CD4-positive, alpha-beta T cell (primary cell): ENCODE data around the gene TEAD4. TPM values are rescaled to one million over a fixed set of nuclear protein-coding genes. Genes with fewer than 3 reads are reported as not detected.
A peak's percentile ranks its signal among the peaks of the same experiment; 100 is the strongest.

Source experiments
- ATAC-seq: fragments of 200-7000 bp; cut with Tn5 transposase; one replicate; pipeline ENCODE4 v1.10.0; 2022; ENCODE audit warnings: mild to moderate bottlenecking; ENCODE audit not compliant: poor library complexity
- CTCF ChIA-PET: fragments of 350-600 bp; sonication (Branson Sonifier 250); formaldehyde crosslinking; loops from one replicate; lab custom pipeline; 2021; ENCODE audit warnings: antibody characterized with exemption, inconsistent platforms; lab: Charles Lee
- POLR2A ChIA-PET: fragments of 350-600 bp; sonication (Branson Sonifier 250); formaldehyde crosslinking; loops from one replicate; lab custom pipeline; 2021; ENCODE audit warnings: antibody characterized with exemption, inconsistent platforms; lab: Charles Lee
- DNase-seq, 14 experiments: peaks; one replicate each; pipeline ENCODE4 v3.0.0-alpha.2; 2013 to 2020; ENCODE audit warnings: mixed read lengths in 2 of 14
- H3K27ac ChIP-seq, 2 donors: one replicate each; pipeline versions ENCODE4 v1.5.1 to v1.7.0; 2013; ENCODE audit warnings: low read length in 2 of 2, low read depth in 1 of 2, mild to moderate bottlenecking in 1 of 2
- H3K27me3 ChIP-seq, 2 experiments: 1 replicate in 1 of 2; 2 replicates in 1 of 2; pipeline versions ENCODE4 v1.6.1 to v1.7.0; 2013; ENCODE audit warnings: low read length in 2 of 2, control low read depth in 1 of 2, mild to moderate bottlenecking in 1 of 2, moderate library complexity in 1 of 2; ENCODE audit not compliant: insufficient read depth in 2 of 2, control insufficient read depth in 1 of 2
- H3K36me3 ChIP-seq: one replicate; pipeline ENCODE4 v1.6.1; 2013; ENCODE audit warnings: low read length, control low read depth; ENCODE audit not compliant: insufficient read depth
- H3K4me1 ChIP-seq: one replicate; pipeline ENCODE4 v1.6.1; 2013; ENCODE audit warnings: low read length, control low read depth; ENCODE audit not compliant: insufficient read depth
- H3K4me3 ChIP-seq: one replicate; pipeline ENCODE4 v1.5.1; 2013; ENCODE audit warnings: mild to moderate bottlenecking, low read length, moderate library complexity
- H3K9me3 ChIP-seq, 2 experiments: 1 replicate in 1 of 2; 2 replicates in 1 of 2; pipeline versions ENCODE4 v1.6.1 to v1.7.0; 2013; ENCODE audit warnings: low read length in 2 of 2, mild to moderate bottlenecking in 2 of 2, control low read depth in 1 of 2, moderate library complexity in 1 of 2; ENCODE audit not compliant: control insufficient read depth in 1 of 2, insufficient read depth in 1 of 2
- H3K27ac Mint-ChIP-seq: one replicate; pipeline ENCODE4 v1.8.0; 2020; ENCODE audit warnings: mixed read lengths
- H3K27me3 Mint-ChIP-seq: one replicate; pipeline ENCODE4 v1.8.0; 2021; ENCODE audit warnings: mixed read lengths
- H3K36me3 Mint-ChIP-seq: one replicate; pipeline ENCODE4 v1.8.0; 2021; ENCODE audit warnings: low read depth, mixed read lengths
- H3K4me1 Mint-ChIP-seq: one replicate; pipeline ENCODE4 v1.8.0; 2021; ENCODE audit warnings: low read depth, mixed read lengths
- H3K4me3 Mint-ChIP-seq: one replicate; pipeline ENCODE4 v1.8.0; 2020; ENCODE audit warnings: mild to moderate bottlenecking, mixed read lengths
- H3K9me3 Mint-ChIP-seq: one replicate; pipeline ENCODE4 v1.8.0; 2020; ENCODE audit warnings: mixed read lengths
- CTCF ChIP-seq: fragments of 200-600 bp; IDR thresholded peaks from one replicate; pipeline ENCODE4 v1.8.0; 2022; ENCODE audit warnings: antibody characterized with exemption, mild to moderate bottlenecking
- intact Hi-C, 2 experiments: fragments of 100-400 bp; cut with DNase I in 1 of 2; cut with micrococcal nuclease in 1 of 2; formaldehyde crosslinking; loops; one replicate each; pipeline versions ENCODE4 v1.15.1 to v1.9.0; 2023 to 2025; cut with DNase I, micrococcal nuclease
- total RNA-seq, 174 experiments: library from RNA in 2 of 174; stranded (reverse) in 2 of 174; gene quantifications; one replicate each; pipeline ENCODE4 v1.2.3 and lab custom pipeline; 2021 to 2026

Gene TEAD4
- total RNA-seq, 2 experiments from 2014 or later: not detected

GRCh38 chr12:3040026-3040656 is 80.9 kb downstream of the TEAD4 start:
- ChIA-PET POLR2A (no interaction called here), CTCF (no interaction called here)
- Mint-ChIP-seq H3K4me1 (no peaks in the 10 kb centered on the region), H3K27ac (no peak overlapping the region), H3K9me3 (no peaks in the 10 kb centered on the region), H3K4me3 (no peak overlapping the region), H3K27me3 (peaks cover 33% of the 10 kb centered on the region), H3K36me3 (no peaks in the 10 kb centered on the region)
- DNase-seq (no peak), ATAC-seq (no peak)
- Histone ChIP-seq H3K27ac (no peak overlapping the region), H3K36me3 (no peaks in the 10 kb centered on the region), H3K4me3 (no peak overlapping the region), H3K4me1 (no peaks in the 10 kb centered on the region), H3K27me3 (peaks cover 10 to 17% of the 10 kb centered on the region in 2 experiments), H3K9me3 (no peaks in the 10 kb centered on the region)
- TF ChIP-seq CTCF: no peak
- intact Hi-C loops: loop anchor here (2.0 to 5.0 kb wide), 3 partner anchors 187 to 357 kb away; no protein-coding TSS in a partner anchor

GRCh38 chr12:3040663-3041544 is 81.7 kb downstream of the TEAD4 start:
- no peak overlapping the region for H3K4me3 Mint-ChIP-seq
- no peaks in the 10 kb centered on the region for H3K4me1 ChIP-seq
- no peaks in the 10 kb centered on the region for H3K9me3 ChIP-seq
- no peaks in the 10 kb centered on the region for H3K36me3 ChIP-seq
- H3K4me3 ChIP-seq: no peak overlapping the region
- ATAC-seq (no peak), DNase-seq (no peak)
- H3K36me3 Mint-ChIP-seq: no peaks in the 10 kb centered on the region
- no peak overlapping the region for H3K27ac Mint-ChIP-seq
- intact Hi-C loops: loop anchor here (2.0 to 5.0 kb wide), 3 partner anchors 188 to 358 kb away; no protein-coding TSS in a partner anchor
- no peaks in the 10 kb centered on the region for H3K4me1 Mint-ChIP-seq
- no peak overlapping the region for H3K27ac ChIP-seq
- ChIA-PET CTCF (no interaction called here), POLR2A (no interaction called here)
- peaks cover 10 to 17% of the 10 kb centered on the region in 2 experiments for H3K27me3 ChIP-seq
- H3K9me3 Mint-ChIP-seq: no peaks in the 10 kb centered on the region
- peaks cover 36% of the 10 kb centered on the region for H3K27me3 Mint-ChIP-seq
- TF ChIP-seq CTCF: no peak

- H3K4me1 ChIP-seq: no peaks in the 10 kb centered on the region
- TF ChIP-seq CTCF: peak; percentile 55
- no peak overlapping the region for H3K27ac ChIP-seq
- H3K9me3 ChIP-seq: no peaks in the 10 kb centered on the region
- peak in 13 of 14 experiments; percentile 14 to 72 (median 25) for DNase-seq
- peaks cover 36% of the 10 kb centered on the region for H3K27me3 Mint-ChIP-seq
- no peak overlapping the region for H3K4me3 ChIP-seq
- H3K4me3 Mint-ChIP-seq: no peak overlapping the region
- H3K36me3 ChIP-seq: no peaks in the 10 kb centered on the region
- CTCF ChIA-PET: no interaction called here
- intact Hi-C loops: loop anchor here (2.0 to 5.0 kb wide), 3 partner anchors 189 to 359 kb away; no protein-coding TSS in a partner anchor
- no peaks in the 10 kb centered on the region for H3K36me3 Mint-ChIP-seq
- H3K27me3 ChIP-seq: peaks cover 10 to 17% of the 10 kb centered on the region in 2 experiments
- no peaks in the 10 kb centered on the region for H3K4me1 Mint-ChIP-seq
- POLR2A ChIA-PET: no interaction called here
- no peak overlapping the region for H3K27ac Mint-ChIP-seq
- peak; percentile 67 for ATAC-seq
- no peaks in the 10 kb centered on the region for H3K9me3 Mint-ChIP-seq
These were observed 82.5 kb downstream of the TEAD4 start for GRCh38 chr12:3041558-3042164.
